ENCODE results near the gene GATAD2A.

- TF ChIP-seq POLR2A (IDR thresholded peaks at IDR 0.05; ENCODE audit: low read depth, low read length) (no peak), POLR2AphosphoS5 (IDR thresholded peaks at IDR 0.05; ENCODE audit: low read depth, low read length) (no peak)
Measured at GRCh38 chr19:19551853-19552192, 146.3 kb downstream of the GATAD2A start.
